ENCODE data around the gene MYO1E. TPM values are rescaled to one million over a fixed set of nuclear protein-coding genes. Genes with fewer than 3 reads are reported as not detected.
A peak's percentile ranks its signal among the peaks of the same experiment; 100 is the strongest.

Gene MYO1E
- total and polyA plus RNA-seq, 8 donors = 31.4 to 101 (median 39.9) TPM

DNA sequence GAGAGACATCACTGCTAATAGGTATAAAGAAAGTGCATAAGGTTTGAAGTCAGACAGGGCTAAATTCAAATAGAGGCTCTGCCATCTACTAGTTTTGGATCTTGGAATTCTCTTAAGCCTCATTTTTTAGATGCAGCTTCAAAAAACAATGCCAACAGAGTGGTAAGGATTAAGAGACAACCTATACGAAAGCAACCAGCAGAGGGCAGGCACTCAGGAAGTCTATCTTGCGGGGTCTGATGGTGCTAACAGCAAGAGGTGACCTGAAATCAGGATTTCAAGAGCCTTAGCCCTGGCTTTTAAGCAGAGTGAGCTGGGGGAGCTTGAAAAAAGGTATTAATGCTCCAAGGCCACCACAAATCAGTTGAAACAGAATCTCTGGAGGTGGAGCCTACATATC is 125.3 kb downstream of the MYO1E start:
- Histone ChIP-seq H3K27ac (no peak overlapping the region), H3K4me1 (no peaks in the 10 kb centered on the region), H3K4me3 (no peak overlapping the region), H3K36me3 (no peaks in the 10 kb centered on the region), H3K27me3 (no peaks in the 10 kb centered on the region), H3K9me3 (no peaks in the 10 kb centered on the region)
- TF ChIP-seq CTCF (IDR thresholded peaks at IDR 0.05) = peak in 1 of 2 donors; percentile 53
- ATAC-seq (peak; percentile 93), DNase-seq (peak in 3 of 4 donors; percentile 17 to 69 (median 47))
- intact Hi-C loops (cut with DNase I) = loop anchor here in 1 of 2 donors (10.0 kb wide), 1 partner anchor 73 kb away; no protein-coding TSS in a partner anchor

DNA sequence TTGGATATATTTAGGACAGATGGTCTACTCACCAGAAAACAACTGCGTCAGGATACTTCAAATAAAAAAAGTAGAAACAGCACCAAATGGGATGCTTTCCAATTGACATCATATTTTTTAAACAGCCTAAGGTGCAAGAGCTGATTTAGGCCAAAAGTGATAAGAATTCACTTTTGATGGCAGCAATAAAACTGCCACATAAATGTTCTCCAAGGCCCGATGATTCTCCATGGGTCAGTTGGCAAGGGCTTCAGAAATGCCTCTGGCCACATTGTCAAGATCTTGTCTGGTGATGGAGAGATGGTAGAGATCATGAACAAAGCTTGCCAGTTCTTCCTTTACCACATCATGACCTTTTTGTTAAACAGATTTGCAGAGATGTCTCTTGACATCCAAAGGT is 127.1 kb downstream of the MYO1E start:
- Histone ChIP-seq H3K9me3 (no peaks in the 10 kb centered on the region), H3K27ac (no peak overlapping the region)

DNA sequence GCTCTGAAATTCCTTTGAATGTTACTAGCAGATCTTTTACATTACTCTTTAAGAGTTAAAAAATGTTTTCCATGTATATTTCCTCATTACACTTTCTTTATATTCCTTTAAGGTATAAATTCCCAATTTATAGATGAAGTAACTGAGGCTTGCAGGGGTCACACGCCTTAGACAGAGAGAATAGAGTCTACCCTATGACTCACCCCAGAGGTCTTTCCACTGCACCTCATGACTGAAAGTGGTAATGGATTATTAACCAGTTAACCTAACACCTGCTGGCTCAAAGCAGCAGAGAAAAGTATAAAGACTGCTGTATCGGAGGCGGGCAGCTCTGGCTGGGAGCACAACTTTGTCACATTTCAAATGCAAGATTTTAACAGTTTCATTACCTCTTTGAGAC is 128.3 kb downstream of the MYO1E start:
- no peak for TF ChIP-seq CTCF (IDR thresholded peaks at IDR 0.05)
- Histone ChIP-seq H3K36me3 (no peaks in the 10 kb centered on the region), H3K4me3 (no peak overlapping the region), H3K4me1 (no peaks in the 10 kb centered on the region), H3K27ac (no peak overlapping the region), H3K9me3 (no peaks in the 10 kb centered on the region), H3K27me3 (no peaks in the 10 kb centered on the region)
- DNase-seq = no peak
- ATAC-seq = no peak
- intact Hi-C loops (cut with DNase I) = loop anchor here in 1 of 2 donors (10.0 kb wide), 1 partner anchor 70 kb away; no protein-coding TSS in a partner anchor

More for the DNA sequence above, 127.1 kb downstream of the MYO1E start:
- Histone ChIP-seq H3K4me1 (no peaks in the 10 kb centered on the region), H3K36me3 (no peaks in the 10 kb centered on the region), H3K4me3 (no peak overlapping the region), H3K27me3 (no peaks in the 10 kb centered on the region)
- intact Hi-C loops (cut with DNase I) = loop anchor here in 1 of 2 donors (10.0 kb wide), 1 partner anchor 71 kb away; no protein-coding TSS in a partner anchor
- DNase-seq = no peak
- TF ChIP-seq CTCF (IDR thresholded peaks at IDR 0.05) = no peak
- ATAC-seq = no peak

GRCh38 chr15:59243622-59244021 is 129.0 kb downstream of the MYO1E start:
- intact Hi-C loops (cut with DNase I) = loop anchor here in 1 of 2 donors (10.0 kb wide), 1 partner anchor 69 kb away; no protein-coding TSS in a partner anchor
- Histone ChIP-seq H3K9me3 (no peaks in the 10 kb centered on the region), H3K4me1 (no peaks in the 10 kb centered on the region), H3K27me3 (no peaks in the 10 kb centered on the region), H3K36me3 (no peaks in the 10 kb centered on the region), H3K4me3 (no peak overlapping the region), H3K27ac (no peak overlapping the region)
- no peak for TF ChIP-seq CTCF (IDR thresholded peaks at IDR 0.05)
- ATAC-seq = no peak
- no peak for DNase-seq

DNA sequence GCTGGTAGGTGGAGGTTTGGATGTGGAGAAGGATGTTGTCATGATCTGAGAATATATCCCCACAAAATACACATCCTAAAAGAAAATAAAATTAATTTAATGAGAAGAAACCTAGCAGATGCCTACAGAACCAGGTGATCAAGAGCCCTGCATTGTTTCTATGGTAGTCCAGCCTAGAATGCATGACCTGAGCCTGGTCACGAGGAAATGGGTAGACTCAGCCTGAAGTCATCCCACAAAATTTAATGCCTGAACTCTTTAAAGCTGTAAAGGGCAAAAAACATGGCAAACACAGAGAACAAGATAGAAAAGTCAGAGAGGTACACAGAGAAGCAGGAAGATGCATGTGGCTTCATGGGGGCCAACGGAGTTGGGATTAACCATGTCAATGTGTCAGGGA is 130.0 kb downstream of the MYO1E start:
- Histone ChIP-seq H3K36me3 (no peaks in the 10 kb centered on the region), H3K9me3 (no peaks in the 10 kb centered on the region), H3K4me3 (no peak overlapping the region), H3K27ac (no peak overlapping the region), H3K27me3 (no peaks in the 10 kb centered on the region), H3K4me1 (peaks cover 0 to 3% of the 10 kb centered on the region in 2 donors)
- intact Hi-C loops (cut with DNase I) = loop anchor here in 1 of 2 donors (10.0 kb wide), 1 partner anchor 68 kb away; no protein-coding TSS in a partner anchor
- no peak for ATAC-seq
- DNase-seq = no peak
- no peak for TF ChIP-seq CTCF (IDR thresholded peaks at IDR 0.05)

Measured in left lung (tissue), 10 donors.